Peyer's patch (tissue), 4 donors: ENCODE measurements around the gene AKAIN1. TPM values are rescaled to one million over a fixed set of nuclear protein-coding genes. Genes with fewer than 3 reads are reported as not detected.

ENCODE experiments used
- DNase-seq, 3 donors: peaks; one replicate each; pipeline ENCODE4 v3.0.0-alpha.2; 2017 to 2019
- H3K27ac ChIP-seq, 4 donors: fragments of 200-600 bp; sonication (generic); one replicate each; pipeline ENCODE4 v1.5.1; 2016 to 2019
- H3K27me3 ChIP-seq, 2 donors: fragments of 200-600 bp; sonication (generic); one replicate each; pipeline ENCODE4 v1.5.1; 2019
- H3K36me3 ChIP-seq, 3 donors: fragments of 200-600 bp; sonication (generic); one replicate each; pipeline ENCODE4 v1.5.1; 2016 to 2019
- H3K4me1 ChIP-seq, 4 donors: fragments of 200-600 bp; sonication (generic); one replicate each; pipeline ENCODE4 v1.5.1; 2016 to 2019
- H3K4me3 ChIP-seq, 4 donors: fragments of 200-600 bp; sonication (generic); 1 replicate in 3 of 4; 2 replicates in 1 of 4; pipeline ENCODE4 v1.5.1; 2016 to 2019; ENCODE audit warnings: mild to moderate bottlenecking in 1 of 4
- H3K9me3 ChIP-seq, 4 donors: fragments of 200-600 bp; sonication (generic); one replicate each; pipeline ENCODE4 v1.5.1; 2016 to 2019; ENCODE audit warnings: mild to moderate bottlenecking in 1 of 4
- POLR2A ChIP-seq, 2 donors: fragments of 450-650 bp; IDR thresholded peaks; one replicate each; pipeline ENCODE4 v1.5.1; 2017; ENCODE audit warnings: antibody characterized with exemption in 2 of 2, mild to moderate bottlenecking in 2 of 2, moderate library complexity in 2 of 2
- total RNA-seq, 4 donors: library from RNA; depleted of rRNA; stranded (reverse); fragments of >200 nt; gene quantifications; one replicate each; pipeline ENCODE4 v1.1.0, GENCODE V29; 2016
- TF ChIP-seq, protein P1 (sequence below), 6 experiments: fragments of 450-650 bp in 4 of 6; fragments of 200-600 bp in 2 of 6; sonication (generic) in 1 of 6; IDR thresholded peaks; one replicate each; pipeline ENCODE4 v1.5.1; 2017 to 2019; ENCODE audit warnings: antibody characterized with exemption in 6 of 6, mild to moderate bottlenecking in 3 of 6, moderate library complexity in 1 of 6

Gene AKAIN1
- total RNA-seq, 4 donors from 2014 or later, result not detected

DNA sequence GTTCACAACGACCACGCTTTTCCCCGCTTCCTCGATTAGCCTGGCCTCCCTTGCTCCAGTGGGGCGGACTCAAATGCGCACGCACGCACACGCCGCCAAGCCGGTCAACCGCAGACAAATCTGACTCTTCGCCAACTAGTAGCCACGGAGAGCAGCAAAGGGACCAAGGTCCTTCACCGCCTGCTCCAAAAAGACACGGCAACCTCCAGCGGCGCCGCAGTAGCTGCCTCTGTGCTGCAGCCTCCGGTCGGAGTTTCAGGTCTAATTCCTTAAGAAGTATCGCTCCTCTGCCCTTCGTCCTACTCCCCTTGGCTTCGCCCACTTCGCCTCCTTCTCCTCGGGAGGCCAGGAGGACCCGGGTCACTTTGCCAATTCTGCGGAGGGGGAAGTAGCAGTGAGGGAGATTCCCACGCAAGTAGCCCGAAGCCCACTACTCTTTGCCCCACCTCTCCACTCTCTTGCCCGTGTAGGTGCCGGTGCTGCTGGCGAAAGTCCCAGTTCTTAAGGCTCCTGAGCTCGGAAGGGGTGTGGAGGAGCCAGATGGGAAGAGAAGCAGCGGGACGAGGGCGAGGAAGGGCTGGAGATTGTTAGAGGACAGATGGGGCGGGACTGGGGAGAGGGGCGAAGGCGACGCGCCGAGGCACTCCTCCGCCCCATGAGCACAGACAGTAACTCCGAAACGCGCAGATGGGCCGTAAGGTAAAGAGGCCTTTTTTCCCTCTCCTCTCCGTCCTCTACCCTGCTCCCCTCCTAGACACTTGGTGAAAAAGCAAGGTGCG lies 615 bp downstream of the AKAIN1 start:
- H3K36me3 ChIP-seq, result no peaks in the 10 kb centered on the region
- H3K9me3 ChIP-seq, result no peaks in the 10 kb centered on the region
- peaks cover 0 to 17% of the 10 kb centered on the region in 2 donors for H3K27me3 ChIP-seq
- no peaks in the 10 kb centered on the region for H3K4me1 ChIP-seq
- H3K4me3 ChIP-seq, result no peak overlapping the region
- no peak overlapping the region for H3K27ac ChIP-seq
- TF ChIP-seq POLR2A (IDR thresholded peaks at IDR 0.05), result no peak
- TF ChIP-seq, protein P1, sequence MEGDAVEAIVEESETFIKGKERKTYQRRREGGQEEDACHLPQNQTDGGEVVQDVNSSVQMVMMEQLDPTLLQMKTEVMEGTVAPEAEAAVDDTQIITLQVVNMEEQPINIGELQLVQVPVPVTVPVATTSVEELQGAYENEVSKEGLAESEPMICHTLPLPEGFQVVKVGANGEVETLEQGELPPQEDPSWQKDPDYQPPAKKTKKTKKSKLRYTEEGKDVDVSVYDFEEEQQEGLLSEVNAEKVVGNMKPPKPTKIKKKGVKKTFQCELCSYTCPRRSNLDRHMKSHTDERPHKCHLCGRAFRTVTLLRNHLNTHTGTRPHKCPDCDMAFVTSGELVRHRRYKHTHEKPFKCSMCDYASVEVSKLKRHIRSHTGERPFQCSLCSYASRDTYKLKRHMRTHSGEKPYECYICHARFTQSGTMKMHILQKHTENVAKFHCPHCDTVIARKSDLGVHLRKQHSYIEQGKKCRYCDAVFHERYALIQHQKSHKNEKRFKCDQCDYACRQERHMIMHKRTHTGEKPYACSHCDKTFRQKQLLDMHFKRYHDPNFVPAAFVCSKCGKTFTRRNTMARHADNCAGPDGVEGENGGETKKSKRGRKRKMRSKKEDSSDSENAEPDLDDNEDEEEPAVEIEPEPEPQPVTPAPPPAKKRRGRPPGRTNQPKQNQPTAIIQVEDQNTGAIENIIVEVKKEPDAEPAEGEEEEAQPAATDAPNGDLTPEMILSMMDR (IDR thresholded peaks at IDR 0.05), result no peak
- no peak for DNase-seq

DNA sequence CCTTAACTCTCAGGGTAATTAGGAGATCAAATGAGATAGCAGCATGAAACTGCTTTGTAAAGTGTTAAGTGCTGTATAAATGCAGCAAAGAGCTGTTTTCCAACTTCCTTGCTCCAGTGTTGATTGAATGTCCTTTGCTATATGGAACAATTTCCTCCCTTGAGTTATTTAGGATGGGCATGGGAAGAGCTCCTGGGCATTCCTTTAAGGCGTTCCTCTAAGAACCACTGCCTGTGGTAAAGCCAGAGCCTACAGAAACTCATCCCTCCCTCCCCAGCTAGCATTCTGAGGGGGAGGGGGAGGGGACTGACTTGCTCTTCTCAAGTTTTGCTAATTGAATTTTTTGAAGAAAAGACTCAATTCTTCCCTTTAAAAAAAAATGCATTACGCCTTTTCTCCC lies 1.4 kb downstream of the AKAIN1 start:
- TF ChIP-seq, protein P1 (IDR thresholded peaks at IDR 0.05), result no peak
- no peak for TF ChIP-seq POLR2A (IDR thresholded peaks at IDR 0.05)
- peaks cover 0 to 17% of the 10 kb centered on the region in 2 donors for H3K27me3 ChIP-seq

DNA sequence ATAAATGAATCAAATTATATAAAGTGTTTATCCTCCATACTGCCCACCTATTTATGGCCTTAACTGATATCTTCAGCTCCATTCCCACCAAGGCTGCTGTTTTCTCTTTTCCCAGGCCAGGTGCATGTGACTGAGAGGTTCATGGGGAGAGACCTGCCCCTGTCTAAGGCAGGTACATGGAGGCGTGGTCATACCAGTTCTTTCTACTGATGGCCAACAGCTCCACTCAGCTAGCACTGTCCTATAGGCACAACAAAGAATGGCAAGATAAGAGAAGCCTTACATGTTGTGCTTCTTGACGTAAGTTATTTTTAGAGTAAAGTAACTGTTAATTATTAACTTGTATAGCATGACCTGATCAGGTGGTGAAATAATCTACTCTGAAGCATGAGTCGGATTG lies 16.8 kb downstream of the AKAIN1 start:
- H3K27ac ChIP-seq, result no peak overlapping the region
- H3K27me3 ChIP-seq, result no peaks in the 10 kb centered on the region
- no peaks in the 10 kb centered on the region for H3K36me3 ChIP-seq
- no peaks in the 10 kb centered on the region for H3K9me3 ChIP-seq
- H3K4me3 ChIP-seq, result no peak overlapping the region
- no peaks in the 10 kb centered on the region for H3K4me1 ChIP-seq
- DNase-seq, result no peak
- TF ChIP-seq, protein P1 (IDR thresholded peaks at IDR 0.05), result no peak

More for the DNA sequence above, 1.4 kb downstream of the AKAIN1 start:
- Histone ChIP-seq H3K27ac (no peak overlapping the region), H3K9me3 (no peaks in the 10 kb centered on the region), H3K4me3 (no peak overlapping the region), H3K4me1 (no peaks in the 10 kb centered on the region), H3K36me3 (no peaks in the 10 kb centered on the region)
- DNase-seq, result no peak

DNA sequence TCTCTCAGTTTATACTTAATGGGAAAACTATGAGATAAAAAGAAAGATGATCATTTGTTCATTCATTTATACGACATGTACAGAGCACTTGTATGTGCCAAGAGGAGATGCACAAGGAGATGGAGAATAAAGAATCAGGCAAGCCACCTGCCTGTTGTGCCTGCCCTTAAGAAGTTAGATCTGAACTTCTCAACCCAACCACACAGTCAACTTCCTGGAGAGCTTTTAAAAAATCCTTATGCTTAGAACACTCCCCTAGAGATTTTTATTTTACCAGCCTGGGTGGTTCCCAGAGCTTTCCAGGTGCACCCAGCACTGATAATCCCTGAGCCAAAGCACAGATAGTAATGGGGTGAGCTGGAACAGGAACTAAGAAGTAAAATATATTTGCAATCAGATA lies 18.5 kb downstream of the AKAIN1 start:
- H3K27ac ChIP-seq, result no peak overlapping the region
- no peak for DNase-seq
- H3K27me3 ChIP-seq, result no peaks in the 10 kb centered on the region
- no peaks in the 10 kb centered on the region for H3K36me3 ChIP-seq
- no peaks in the 10 kb centered on the region for H3K9me3 ChIP-seq
- H3K4me1 ChIP-seq, result no peaks in the 10 kb centered on the region
- TF ChIP-seq, protein P1 (IDR thresholded peaks at IDR 0.05), result no peak
- TF ChIP-seq POLR2A (IDR thresholded peaks at IDR 0.05), result no peak
- H3K4me3 ChIP-seq, result no peak overlapping the region

DNA sequence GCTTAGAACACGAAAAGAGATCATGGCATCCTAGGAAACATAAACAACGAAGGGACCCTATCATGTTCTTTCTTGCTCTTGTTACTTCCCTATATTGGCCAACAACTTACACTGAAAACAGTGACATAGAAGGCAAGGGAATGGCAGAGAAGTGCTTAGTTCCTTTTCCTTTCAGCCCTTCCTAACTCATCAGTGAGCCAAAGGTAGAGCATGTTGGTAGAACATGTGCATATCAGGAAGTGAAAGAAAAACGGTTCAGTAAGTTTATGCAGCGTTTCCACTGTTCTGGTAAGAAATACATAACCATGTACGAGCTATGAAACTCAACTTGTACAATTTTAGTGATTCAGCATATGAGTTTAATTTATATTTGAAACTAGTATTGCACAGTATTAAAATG lies 21.7 kb downstream of the AKAIN1 start:
- Histone ChIP-seq H3K4me1 (no peaks in the 10 kb centered on the region), H3K4me3 (no peak overlapping the region), H3K9me3 (no peaks in the 10 kb centered on the region), H3K27me3 (no peaks in the 10 kb centered on the region), H3K36me3 (no peaks in the 10 kb centered on the region), H3K27ac (no peak overlapping the region)
- no peak for DNase-seq
- TF ChIP-seq, protein P1 (IDR thresholded peaks at IDR 0.05), result no peak
- TF ChIP-seq POLR2A (IDR thresholded peaks at IDR 0.05), result no peak
